HG03565 (cell line): ENCODE results near the gene PRR22.
"Not testable (repeated sequence)": the region's sequence is repeated elsewhere in the genome, so short reads cannot be mapped to it uniquely, and the experiment has no call there.

Experiments used
- ATAC-seq: cut with Tn5 transposase; IDR thresholded peaks from one replicate; pipeline ENCODE4 v1.9.1; 2021; ENCODE audit warnings: mild to moderate bottlenecking, moderate library complexity; ENCODE audit not compliant: unreplicated experiment

Gene PRR22

GRCh38 chr19:5792224-5792623 lies 7.7 kb upstream of the PRR22 start:
- ATAC-seq: no peak

- peak; percentile 89 for ATAC-seq
Observed at GRCh38 chr19:5790559-5791520, 6.3 kb upstream of the PRR22 start, which contains the start of gene DUS3L. TSS of gene DUS3L (minus strand) at chr19:5791163. CDS start at chr19:5791141, 22 bp downstream.

GRCh38 chr19:5789886-5790558 lies 5.5 kb upstream of the PRR22 start:
- no peak for ATAC-seq

GRCh38 chr19:5789351-5789761 lies 4.8 kb upstream of the PRR22 start:
- no peak for ATAC-seq

- ATAC-seq: no peak
Observed at GRCh38 chr19:5788422-5788821, 3.9 kb upstream of the PRR22 start.

- ATAC-seq: no peak
Observed at GRCh38 chr19:5787409-5788182, 3.0 kb upstream of the PRR22 start.

- no peak for ATAC-seq
Observed at GRCh38 chr19:5786593-5787408, 2.3 kb upstream of the PRR22 start.

- no peak for ATAC-seq
Observed at GRCh38 chr19:5785423-5785822, 877 bp upstream of the PRR22 start.

GRCh38 chr19:5782945-5783919 lies 1.3 kb downstream of the PRR22 start:
- ATAC-seq: no peak

- ATAC-seq: no peak
Observed at GRCh38 chr19:5782322-5782721, 2.2 kb downstream of the PRR22 start.

GRCh38 chr19:5780916-5781315 lies 3.6 kb downstream of the PRR22 start:
- not testable (repeated sequence) for ATAC-seq

- ATAC-seq: no peak
Observed at GRCh38 chr19:5778402-5778801, 6.1 kb downstream of the PRR22 start.

- no peak for ATAC-seq
Observed at GRCh38 chr19:5775668-5776309, 8.8 kb downstream of the PRR22 start.

GRCh38 chr19:5774921-5775320 lies 9.6 kb downstream of the PRR22 start:
- no peak for ATAC-seq

- no peak for ATAC-seq
Observed at GRCh38 chr19:5773276-5773675, 11.3 kb downstream of the PRR22 start.

GRCh38 chr19:5772416-5772815 lies 12.1 kb downstream of the PRR22 start:
- no peak for ATAC-seq

- no peak for ATAC-seq
Observed at GRCh38 chr19:5767949-5768348, 16.6 kb downstream of the PRR22 start.

- no peak for ATAC-seq
Observed at GRCh38 chr19:5765220-5765619, 19.3 kb downstream of the PRR22 start.
